HepG2 (cell line): ENCODE data around the gene GYS1. TPM values are rescaled to one million over a fixed set of nuclear protein-coding genes. Genes with fewer than 3 reads are reported as not detected.

Experiments
- ATAC-seq: fragments of 200-7000 bp; cut with Tn5 transposase; 3 replicates; pipeline ENCODE4 v1.9.1; 2020; ENCODE audit warnings: mild to moderate bottlenecking, moderate library complexity
- BruUV-seq: library from RNA; stranded (reverse); fragments of 400-500 nt; replicated peaks from 2 replicates; lab custom pipeline; 2021; lab: Mats Ljungman, UMichigan
- CTCF ChIA-PET: fragments of 300-600 bp; formaldehyde crosslinking; extraction: SDS; loops from one replicate; lab custom pipeline; 2021; ENCODE audit warnings: low total read pairs, inconsistent platforms, low intra/inter-chr PET ratio; lab: Yijun Ruan, JAX
- POLR2A ChIA-PET: fragments of 350-600 bp; sonication (Branson Sonifier 250); formaldehyde crosslinking; loops from one replicate; lab custom pipeline; 2020; ENCODE audit warnings: antibody characterized with exemption, inconsistent platforms; lab: Yijun Ruan, JAX
- DNase-seq: peaks from one replicate; pipeline ENCODE4 v3.0.0-alpha.2; 2015; ENCODE audit warnings: low spot score
- FAIRE-seq: peaks from 3 replicates; lab custom pipeline; 2011; peaks lifted over from hg19 to GRCh38; lab: Jason Lieb, UNC
- H2AFZ ChIP-seq: one replicate; pipeline ENCODE4 v1.6.1; 2011; ENCODE audit warnings: low read length, inconsistent platforms
- H3K27ac ChIP-seq: fragments of 300-600 bp; 3 replicates; pipeline ENCODE4 v1.8.0; 2011; ENCODE audit warnings: mixed run types, mild to moderate bottlenecking, mixed read lengths, low read length, inconsistent platforms; ENCODE audit not compliant: insufficient read depth; ENCODE audit errors: extremely low read length
- H3K27me3 ChIP-seq, 2 experiments: fragments of 200-600 bp in 1 of 2; 2 replicates in 1 of 2; 3 replicates in 1 of 2; pipeline versions ENCODE4 v1.6.0 to v1.8.0; 2011; ENCODE audit warnings: low read length in 2 of 2, mild to moderate bottlenecking in 2 of 2, moderate library complexity in 2 of 2, inconsistent platforms in 1 of 2; ENCODE audit not compliant: insufficient read depth in 2 of 2, control insufficient read depth in 1 of 2
- H3K36me3 ChIP-seq, 2 experiments: fragments of 200-600 bp in 1 of 2; replicated peaks in 1 of 2; 2 replicates in 1 of 2; 3 replicates in 1 of 2; pipeline versions ENCODE4 v1.5.1 to v1.8.0; 2011; ENCODE audit warnings: low read length in 2 of 2, inconsistent platforms in 1 of 2; ENCODE audit not compliant: insufficient read depth in 2 of 2, control insufficient read depth in 1 of 2
- H3K4me1 ChIP-seq: 2 replicates; pipeline ENCODE4 v1.5.1; 2012; ENCODE audit warnings: low read length, inconsistent platforms; ENCODE audit not compliant: insufficient read depth
- H3K4me2 ChIP-seq: 2 replicates; pipeline ENCODE4 v1.6.0; 2011; ENCODE audit warnings: low read depth, low read length, inconsistent platforms
- H3K4me3 ChIP-seq, 3 experiments: fragments of 200-600 bp in 1 of 3; sonication (generic), shearing (Covaris generic) in 1 of 3; replicated peaks in 1 of 3; 2 replicates each; pipeline ENCODE4 v1.5.1; 2011 to 2016; ENCODE audit warnings: low read length in 3 of 3, inconsistent platforms in 2 of 3, low read depth in 2 of 3, mild to moderate bottlenecking in 2 of 3, control low read depth in 1 of 3, mixed read lengths in 1 of 3; ENCODE audit not compliant: insufficient read depth in 1 of 3
- H3K79me2 ChIP-seq: one replicate; pipeline ENCODE4 v1.6.1; 2011; ENCODE audit warnings: low read length, inconsistent platforms; ENCODE audit not compliant: insufficient read depth
- H3K9ac ChIP-seq: 2 replicates; pipeline ENCODE4 v1.6.0; 2011; ENCODE audit warnings: mild to moderate bottlenecking, low read depth, low read length, inconsistent platforms; ENCODE audit not compliant: insufficient read depth
- H3K9me3 ChIP-seq: 2 replicates; pipeline ENCODE4 v1.5.1; 2012; ENCODE audit warnings: mild to moderate bottlenecking, low read length
- H4K20me1 ChIP-seq: 2 replicates; pipeline ENCODE4 v1.6.0; 2011; ENCODE audit warnings: inconsistent platforms, mild to moderate bottlenecking, low read length, moderate library complexity; ENCODE audit not compliant: insufficient read depth
- ARID4A ChIP-seq: sonication (generic); formaldehyde crosslinking; IDR thresholded peaks from 2 replicates; pipeline ENCODE4 v1.5.0; 2020; ENCODE audit warnings: mild to moderate bottlenecking, missing genetic modification reagents, borderline replicate concordance
- CEBPB ChIP-seq: IDR thresholded peaks from 2 replicates; pipeline ENCODE4 v1.6.1; 2011; ENCODE audit warnings: low read depth, low read length, improper control_type of control experiment, borderline replicate concordance
- CREBL2 ChIP-seq: sonication (generic); formaldehyde crosslinking; IDR thresholded peaks from 2 replicates; pipeline ENCODE4 v1.8.1; 2023; ENCODE audit warnings: missing genetic modification reagents, mild to moderate bottlenecking, borderline replicate concordance
- FOXK2 ChIP-seq: fragments of 450-650 bp; IDR thresholded peaks from 2 replicates; pipeline ENCODE4 v1.6.1; 2016
- KLF15 ChIP-seq: sonication (generic); formaldehyde crosslinking; IDR thresholded peaks from 2 replicates; pipeline ENCODE4 v1.8.1; 2023; ENCODE audit warnings: borderline replicate concordance, mild to moderate bottlenecking, inconsistent platforms, missing genetic modification reagents, mixed read lengths
- NFKB2 ChIP-seq: sonication (generic); formaldehyde crosslinking; IDR thresholded peaks from 2 replicates; pipeline ENCODE4 v1.4.0; 2020; ENCODE audit warnings: missing genetic modification reagents, borderline replicate concordance
- SIX4 ChIP-seq: sonication (generic); formaldehyde crosslinking; IDR thresholded peaks from 2 replicates; pipeline ENCODE4 v1.4.0; 2020; ENCODE audit warnings: missing genetic modification reagents
- ZBTB49 ChIP-seq: sonication (generic); formaldehyde crosslinking; IDR thresholded peaks from 2 replicates; pipeline ENCODE4 v1.4.0; 2020; ENCODE audit warnings: missing genetic modification reagents, borderline replicate concordance
- ZNF329 ChIP-seq: sonication (generic); formaldehyde crosslinking; IDR thresholded peaks from 2 replicates; pipeline ENCODE4 v1.9.0; 2021; ENCODE audit warnings: low read depth, mild to moderate bottlenecking, missing genetic modification reagents
- ZNF350 ChIP-seq: sonication (generic); formaldehyde crosslinking; IDR thresholded peaks from 2 replicates; pipeline ENCODE4 v1.4.0; 2020; ENCODE audit warnings: mild to moderate bottlenecking, low read depth, missing genetic modification reagents, borderline replicate concordance
- ZSCAN22 ChIP-seq: sonication (generic); formaldehyde crosslinking; IDR thresholded peaks from 2 replicates; pipeline ENCODE4 v1.4.0; 2020; ENCODE audit warnings: mild to moderate bottlenecking, missing genetic modification reagents
- ZSCAN25 ChIP-seq: sonication (generic); formaldehyde crosslinking; IDR thresholded peaks from 2 replicates; pipeline ENCODE4 v1.8.0; 2022; ENCODE audit warnings: mild to moderate bottlenecking, missing genetic modification reagents
- WGBS: methylation state at CpG from one replicate; pipeline ENCODE4 v1.1.6; 2017; ENCODE audit warnings: low lambda C conversion rate; 5-methylcytosine and 5-hydroxymethylcytosine counted together
- in situ Hi-C: cut with HindIII; loops from 2 replicates; pipeline ENCODE4 v1.10.0; 2017; ENCODE audit warnings: low pct_unique_long_range_greater_than_20kb; ENCODE audit not compliant: extremely low pct_ligation_motif_present
- intact Hi-C: fragments of 100-400 bp; cut with micrococcal nuclease; formaldehyde crosslinking; loops from one replicate; pipeline ENCODE4 v1.10.0; 2022; ENCODE audit not compliant: unreplicated experiment
- polyA plus RNA-seq, 8 experiments: library from polyadenylated mRNA; depleted of rRNA in 3 of 8; stranded (reverse) in 7 of 8; unstranded in 1 of 8; fragments of >200 nt; fragmentation: Illumina TruSeq in 4 of 8; extraction: Trizol in 4 of 8; gene quantifications; 2 replicates each; pipeline versions ENCODE4 v1.2.1 to v1.2.3, GENCODE V29; 2011 to 2016; ENCODE audit warnings: low read depth in 4 of 8, missing spikeins in 1 of 8, mixed read lengths in 1 of 8; ENCODE audit not compliant: insufficient read depth in 1 of 8
- total RNA-seq, 5 experiments: library from RNA; depleted of rRNA; stranded (reverse); fragments of >200 nt; fragmentation: Illumina TruSeq; extraction: Trizol; gene quantifications; 2 replicates each; pipeline ENCODE4 v1.2.3, GENCODE V29; 2016; ENCODE audit warnings: low read depth in 1 of 5

Gene GYS1
- total and polyA plus RNA-seq, 2 of the 13 experiments (the other 11 are each of a cell fraction or from before 2014, with no cell fraction given) = 18.4 to 42.1 TPM

- BruUV-seq = no TSS peak
- WGBS = 97% methylated on average over 17 of the region's 18 CpGs
- FAIRE-seq = no peak
These were observed 16.7 kb upstream of the GYS1 start for GRCh38 chr19:49009828-49010227.

GRCh38 chr19:49006905-49007304 lies 13.8 kb upstream of the GYS1 start:
- CTCF ChIA-PET = no interaction called here
- in situ Hi-C loops (no loop called here), intact Hi-C loops (no loop called here)
- H2AFZ ChIP-seq = no peak overlapping the region
- no peak overlapping the region for H3K4me3 ChIP-seq
- H3K27me3 ChIP-seq = no peaks in the 10 kb centered on the region
- no peaks in the 10 kb centered on the region for H3K4me1 ChIP-seq
- H3K27ac ChIP-seq = no peak overlapping the region
- no peak for ATAC-seq
- no peak overlapping the region for H3K9ac ChIP-seq
- no peak overlapping the region for H3K4me2 ChIP-seq
- no peak for FAIRE-seq
- BruUV-seq = no TSS peak
- no peaks in the 10 kb centered on the region for H4K20me1 ChIP-seq
- no peaks in the 10 kb centered on the region for H3K79me2 ChIP-seq
- WGBS = 100% methylated on average over 2 of the region's 22 CpGs
- H3K36me3 ChIP-seq = peaks cover 29 to 70% of the 10 kb centered on the region in 2 experiments
- H3K9me3 ChIP-seq = no peaks in the 10 kb centered on the region
- POLR2A ChIA-PET = no interaction called here
- DNase-seq = no peak
- TF ChIP-seq ZNF350 (CRISPR knock-in tag) = no peak
- TF ChIP-seq SIX4 (CRISPR knock-in tag) = no peak
- TF ChIP-seq ZSCAN22 (CRISPR knock-in tag) = no peak
- TF ChIP-seq ARID4A = no peak
- TF ChIP-seq CEBPB = no peak
- no peak for TF ChIP-seq CREBL2 (CRISPR knock-in tag)
- TF ChIP-seq ZBTB49 (CRISPR knock-in tag) = no peak
- TF ChIP-seq NFKB2 = no peak
- TF ChIP-seq ZSCAN25 (CRISPR knock-in tag) = no peak
- TF ChIP-seq ZNF329 (CRISPR knock-in tag) = no peak

More at GRCh38 chr19:49009828-49010227, 16.7 kb upstream of the GYS1 start:
- Histone ChIP-seq H2AFZ (no peak overlapping the region), H3K27me3 (no peaks in the 10 kb centered on the region), H3K36me3 (peaks cover 21 to 67% of the 10 kb centered on the region in 2 experiments), H3K4me1 (no peaks in the 10 kb centered on the region), H4K20me1 (no peaks in the 10 kb centered on the region), H3K27ac (no peak overlapping the region), H3K4me3 (no peak overlapping the region), H3K9ac (no peak overlapping the region), H3K79me2 (no peaks in the 10 kb centered on the region), H3K4me2 (no peak overlapping the region), H3K9me3 (no peaks in the 10 kb centered on the region)
- TF ChIP-seq FOXK2 (no peak), KLF15 (CRISPR knock-in tag) (no peak)
- in situ Hi-C loops = no loop called here
- ChIA-PET POLR2A (no interaction called here), CTCF (no interaction called here)
- DNase-seq (no peak), ATAC-seq (no peak)
- intact Hi-C loops = no loop called here
